DMS 273 treated with DMSO at 0.1 percent for 48 hours (cell line): ENCODE results near the gene MAP7D3.
"Not testable (repeated sequence)": the region's sequence is repeated elsewhere in the genome, so short reads cannot be mapped to it uniquely, and the experiment has no call there.

Experiments used
- DNase-seq: peaks from one replicate; lab custom pipeline; 2025; lab: John Stamatoyannopoulos, UW

Gene MAP7D3

DNA sequence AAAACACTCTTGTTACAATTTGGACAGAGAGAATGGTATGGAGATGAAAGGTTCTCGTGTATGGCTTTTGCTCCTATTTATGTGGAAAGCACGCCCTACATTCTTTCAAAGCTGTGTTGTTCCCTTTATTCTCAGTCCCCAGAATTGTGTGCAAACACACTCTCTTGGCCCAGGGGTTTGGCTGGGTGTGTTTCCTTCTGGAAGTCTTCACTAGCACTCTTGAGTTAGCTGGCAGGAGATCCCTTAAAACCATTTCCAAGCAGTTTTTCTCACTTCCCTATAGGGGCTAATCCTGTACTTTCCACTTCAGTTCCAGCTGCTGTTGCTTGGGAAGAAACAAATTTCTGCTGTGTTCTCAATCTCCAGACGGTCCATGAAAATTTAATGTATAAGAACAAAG, 68.8 kb downstream of the MAP7D3 start:
- DNase-seq = no peak

DNA sequence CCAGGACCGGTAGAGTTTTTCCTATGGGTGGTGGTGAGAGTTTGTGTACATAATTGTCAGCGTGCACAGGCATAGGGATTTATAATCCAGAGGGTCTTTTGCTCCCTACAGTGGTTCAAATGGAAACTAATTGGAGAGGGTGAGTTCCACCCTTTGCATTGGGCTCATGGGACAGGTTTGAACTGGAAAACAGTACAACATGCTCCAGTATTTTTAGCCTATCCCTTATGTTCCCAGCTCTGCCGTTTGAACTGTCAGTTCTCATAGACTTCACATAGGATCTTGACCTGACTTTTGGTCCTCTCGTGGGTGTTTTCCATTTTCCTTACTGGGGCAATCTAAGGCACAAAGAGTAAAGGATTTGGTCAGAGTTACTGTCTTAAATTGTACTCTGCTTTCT, 72.1 kb downstream of the MAP7D3 start:
- DNase-seq = no peak

DNA sequence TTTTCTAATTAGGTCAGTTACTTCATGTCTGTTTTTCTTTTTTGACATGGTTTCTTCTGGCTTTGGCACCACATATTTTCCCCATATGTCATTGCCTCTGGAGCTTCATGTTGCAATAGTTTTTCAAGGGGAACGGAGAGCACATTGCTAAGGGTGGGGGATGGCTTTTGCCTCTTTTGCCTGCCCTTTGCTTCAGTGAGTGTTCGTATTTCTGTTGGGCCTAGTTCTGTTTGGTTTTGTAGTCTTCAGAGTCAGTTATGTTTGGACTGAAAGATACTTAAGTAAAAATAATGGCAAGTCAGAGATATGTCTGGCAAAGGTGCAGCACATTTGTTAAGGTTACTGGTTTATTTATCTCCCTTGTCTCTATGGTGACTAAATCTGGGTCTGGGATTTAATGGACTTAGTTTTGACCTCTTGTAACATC, 74.8 kb downstream of the MAP7D3 start:
- DNase-seq = no peak

DNA sequence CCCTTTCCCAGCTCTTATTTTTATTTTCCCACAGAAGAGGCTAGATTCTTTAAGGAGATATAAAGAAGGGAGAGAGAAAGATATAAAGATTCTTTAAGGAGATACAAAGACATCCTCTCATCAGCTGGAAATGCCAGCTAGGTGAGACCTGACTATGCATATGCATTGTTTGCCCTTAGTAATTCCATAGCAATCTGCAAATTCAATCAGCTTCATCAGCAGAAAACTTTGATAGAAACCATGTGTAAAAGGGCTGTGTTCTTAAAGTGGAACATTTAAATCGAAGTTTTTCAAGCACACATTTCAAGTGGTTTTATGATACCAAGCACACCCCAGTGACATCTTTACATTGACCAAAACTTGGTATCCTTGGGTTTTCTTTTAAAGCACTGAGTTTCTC, 79.8 kb downstream of the MAP7D3 start:
- DNase-seq = no peak

DNA sequence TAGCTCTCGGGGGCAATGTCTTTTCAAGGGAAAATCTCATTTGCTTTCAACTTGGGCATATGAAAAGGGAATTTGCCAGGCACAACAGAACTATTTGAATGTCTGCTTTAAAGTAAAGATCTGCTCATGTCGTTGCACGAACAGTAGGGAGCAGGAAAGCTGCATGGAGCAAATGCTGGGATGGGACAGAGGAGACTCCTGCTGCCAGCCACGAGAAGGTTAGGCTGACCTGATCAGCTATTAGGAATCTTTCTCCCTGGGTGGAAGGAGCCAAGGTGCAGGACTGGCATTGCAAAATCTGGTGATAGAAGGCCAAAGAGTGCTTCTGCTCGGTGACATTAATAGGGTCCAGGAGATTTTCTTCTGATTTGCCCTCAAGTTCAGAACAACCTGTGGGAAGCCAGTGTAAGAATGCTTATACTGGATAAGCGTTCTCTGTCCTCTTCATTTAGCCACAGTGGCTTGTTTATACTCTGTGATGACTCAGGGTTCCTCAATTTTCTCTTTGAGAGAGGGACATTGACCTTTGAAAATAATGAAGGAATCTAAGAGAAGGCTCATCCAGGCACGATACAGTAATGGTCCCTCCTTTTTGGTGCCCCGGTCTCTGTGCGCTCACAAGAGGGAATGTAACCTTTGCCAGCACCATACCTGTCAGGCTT, 80.9 kb downstream of the MAP7D3 start:
- no peak for DNase-seq

DNA sequence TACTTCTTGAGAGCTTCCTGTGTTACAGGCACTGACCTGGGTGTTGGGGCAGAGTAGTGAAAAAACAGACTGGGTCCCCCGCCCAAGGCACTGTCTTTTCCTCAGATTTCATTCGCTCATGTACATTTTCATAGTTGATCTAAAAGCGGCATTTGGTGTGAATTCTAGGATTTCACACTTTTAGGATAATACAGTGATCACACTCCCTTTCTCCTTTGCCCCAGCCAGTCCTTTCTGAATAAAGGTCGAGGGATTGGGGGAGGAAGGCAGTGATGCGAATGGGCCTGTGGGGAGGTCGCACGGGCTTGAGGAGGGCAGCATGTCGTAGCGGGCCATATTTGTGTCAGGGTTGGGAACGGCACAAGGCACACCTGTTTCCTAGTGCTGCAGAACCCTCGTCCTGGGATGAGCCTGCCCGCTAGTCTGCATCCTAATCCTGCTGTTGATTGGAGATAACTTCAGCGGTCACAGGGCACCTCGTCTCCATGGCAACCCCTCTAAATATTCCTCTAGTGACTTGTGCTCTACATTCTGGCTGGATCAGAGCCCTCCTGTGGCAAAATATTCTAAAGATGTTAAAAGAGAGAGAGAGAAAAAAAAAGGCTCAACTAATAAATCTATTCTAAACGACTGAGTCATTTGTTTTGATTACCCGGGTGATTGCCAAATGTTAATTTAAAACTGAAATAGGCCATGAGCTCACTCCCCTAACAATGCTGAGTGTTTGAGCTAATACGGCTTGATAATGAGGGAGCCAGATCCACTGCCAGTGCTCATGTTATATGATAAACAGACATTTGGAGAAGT, 82.1 kb downstream of the MAP7D3 start:
- DNase-seq = peak; percentile 70

DNA sequence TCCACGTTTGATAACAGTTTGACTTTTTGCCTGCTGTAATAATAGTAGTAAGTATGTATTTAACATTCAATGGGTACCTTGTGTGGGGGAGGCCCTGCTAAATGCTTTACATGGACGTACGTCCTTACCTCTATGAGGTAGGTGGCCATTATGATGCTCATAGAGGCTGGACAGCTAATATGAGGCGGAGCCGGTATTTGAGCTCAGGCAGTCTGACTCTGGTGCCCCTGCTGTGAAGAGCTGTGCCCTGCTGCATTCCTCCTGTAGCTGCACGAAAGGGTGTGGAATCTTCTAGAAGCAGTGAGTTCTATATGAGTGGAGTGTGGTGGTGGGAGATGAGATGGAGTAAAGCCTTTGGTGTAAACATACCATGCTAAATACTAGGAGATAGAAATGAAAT, 83.2 kb downstream of the MAP7D3 start:
- DNase-seq = not testable (repeated sequence)

DNA sequence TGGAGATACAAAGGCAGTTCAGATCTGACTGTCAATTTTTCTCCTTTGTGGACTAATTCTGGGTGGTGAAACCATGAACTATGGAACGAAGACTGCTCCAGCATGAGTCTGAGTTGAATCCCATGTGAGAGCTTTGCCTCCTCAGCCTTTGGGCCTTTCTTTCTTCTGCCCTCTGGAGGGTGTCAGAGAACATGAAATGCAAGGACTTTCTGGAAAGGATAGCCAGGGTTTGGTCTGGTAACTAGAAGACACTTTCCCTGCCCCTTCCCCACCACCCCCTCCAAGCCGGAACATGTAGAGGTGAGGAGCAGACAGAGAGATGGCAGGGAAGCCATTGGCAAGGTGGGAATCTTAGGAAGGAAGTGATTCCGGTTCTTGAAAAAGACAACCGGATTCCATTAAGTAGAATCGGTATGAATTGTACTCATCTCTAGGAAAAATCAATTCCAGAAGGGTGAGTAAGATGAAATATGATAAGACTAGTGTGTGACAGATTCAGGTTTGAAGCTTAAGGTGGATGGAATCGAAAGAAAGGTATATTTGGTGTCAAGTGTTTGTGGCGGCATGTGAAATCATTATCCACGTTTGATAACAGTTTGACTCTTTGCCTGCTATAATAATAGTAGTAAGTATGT, 84.9 kb downstream of the MAP7D3 start:
- no peak for DNase-seq

DNA sequence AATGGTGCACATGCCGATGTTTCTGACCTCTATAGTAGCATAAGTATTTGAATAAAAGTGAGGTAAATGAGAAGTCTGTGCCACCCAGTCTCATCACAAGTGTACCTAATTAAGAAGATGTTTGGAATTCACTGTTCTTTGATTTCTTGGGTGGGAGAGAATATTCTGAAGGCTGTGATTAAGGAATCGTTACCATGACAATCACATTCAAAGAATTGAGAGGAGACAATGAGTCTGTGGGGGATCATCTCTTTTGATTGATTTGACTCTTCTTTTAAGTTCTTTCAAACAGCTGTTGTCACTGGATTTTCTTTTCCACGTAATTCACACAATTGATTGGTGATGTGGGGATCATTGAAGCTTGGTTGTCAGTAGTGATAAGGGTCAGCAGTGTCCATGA, 85.8 kb downstream of the MAP7D3 start:
- no peak for DNase-seq

DNA sequence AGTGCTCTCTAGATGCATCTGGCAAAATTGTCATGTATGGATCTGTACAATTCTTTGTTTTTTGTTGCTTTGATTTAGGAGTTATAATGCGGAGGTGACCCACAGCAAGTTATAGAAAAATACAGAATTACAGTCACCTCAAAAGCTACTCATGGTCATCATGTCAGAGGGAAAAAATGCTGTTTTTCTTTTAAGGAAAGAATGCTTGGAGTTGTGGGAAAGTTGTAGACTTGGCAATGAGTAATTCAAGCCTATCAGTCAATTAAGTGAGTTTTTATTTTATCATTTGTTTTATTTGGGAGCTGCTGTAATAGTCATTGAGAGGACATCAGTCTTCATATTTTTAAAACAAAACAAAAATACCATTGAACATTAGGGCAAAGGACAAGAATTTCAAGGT, 87.5 kb downstream of the MAP7D3 start:
- no peak for DNase-seq
